HG02840 (cell line): ENCODE results near the gene MCTP1.
A peak's percentile ranks its signal among the peaks of the same experiment; 100 is the strongest.

Source experiments
- ATAC-seq: cut with Tn5 transposase; IDR thresholded peaks from one replicate; pipeline ENCODE4 v1.9.1; 2021; ENCODE audit warnings: mild to moderate bottlenecking, moderate library complexity, moderate number of reproducible peaks; ENCODE audit not compliant: unreplicated experiment, low FRiP score

Gene MCTP1

DNA sequence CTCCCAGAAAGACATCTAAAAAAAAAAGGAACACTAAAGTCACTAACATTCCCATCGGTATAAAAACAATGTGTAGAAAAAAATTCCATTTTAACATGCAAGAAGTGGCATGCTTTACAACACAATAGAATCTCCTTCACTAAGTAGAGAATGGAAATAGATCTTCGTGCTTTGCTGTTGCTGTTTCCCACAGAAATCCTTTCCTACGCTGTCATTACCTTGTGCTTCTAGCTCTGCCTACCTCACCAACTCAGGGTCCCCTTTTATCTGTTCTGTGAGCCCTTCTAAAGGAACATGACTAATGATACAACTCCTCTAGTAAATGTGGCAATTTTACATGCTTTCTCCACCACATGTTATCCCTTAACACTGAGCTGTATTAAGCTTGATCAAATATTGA, 202.9 kb downstream of the MCTP1 start:
- no peak for ATAC-seq

DNA sequence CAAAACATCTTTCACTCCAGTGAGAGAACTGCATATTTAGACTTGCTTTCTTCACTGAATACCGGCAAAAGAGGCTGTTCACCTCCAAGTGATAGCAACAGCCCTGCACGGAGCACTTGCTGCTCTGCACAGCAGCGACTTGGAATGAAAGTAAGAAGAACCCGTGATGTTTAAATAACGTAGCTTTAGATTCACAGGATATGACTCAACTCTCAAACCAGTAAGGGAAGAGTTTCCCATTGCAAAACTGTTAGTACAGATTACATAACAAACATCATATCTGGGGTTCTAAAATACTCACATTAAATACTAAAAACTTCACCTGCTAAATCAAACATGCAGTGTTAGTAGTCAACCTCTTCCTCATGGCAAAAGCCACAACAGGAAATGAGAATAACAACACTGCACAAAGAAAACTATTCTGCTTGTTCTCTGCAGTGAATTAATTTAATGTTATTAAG, 203.4 kb downstream of the MCTP1 start:
- ATAC-seq = peak; percentile 84

DNA sequence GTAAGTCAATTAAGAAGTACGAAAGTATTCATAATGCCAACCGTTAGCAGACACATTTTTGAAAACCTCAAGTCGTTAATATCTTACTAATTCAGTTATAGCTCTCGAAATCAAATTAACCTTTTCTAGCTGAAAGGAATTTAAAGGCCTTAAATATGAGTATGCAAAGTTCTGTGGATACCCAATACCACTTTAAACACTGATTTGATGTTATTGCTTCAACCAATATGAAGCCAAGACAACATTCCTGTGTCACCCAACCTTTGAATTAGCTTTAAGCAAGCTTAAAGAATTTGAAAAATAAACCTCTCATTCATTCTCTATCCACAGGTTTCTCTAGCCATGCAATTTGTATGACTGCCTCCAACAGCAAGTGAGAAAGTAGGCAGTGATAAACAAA, 204.5 kb downstream of the MCTP1 start:
- ATAC-seq = no peak

DNA sequence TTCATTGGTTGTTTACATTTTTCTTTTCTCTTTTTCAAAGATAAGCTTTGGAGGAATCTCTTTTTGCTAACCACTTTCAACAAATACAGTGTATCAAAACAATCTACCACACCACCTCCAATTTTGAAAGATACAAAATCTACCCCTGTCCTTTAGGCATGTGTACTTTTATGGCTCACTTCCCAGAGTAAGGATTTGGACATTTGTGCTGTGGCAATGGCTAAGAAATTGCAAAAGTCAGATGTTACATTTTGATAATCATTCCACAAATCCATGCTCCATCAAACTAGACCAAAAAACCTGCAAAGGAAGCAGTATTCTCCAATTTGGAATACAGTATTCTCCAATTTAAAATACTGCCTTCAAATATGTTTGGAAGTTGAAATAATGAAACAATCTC, 204.9 kb downstream of the MCTP1 start:
- ATAC-seq = no peak

DNA sequence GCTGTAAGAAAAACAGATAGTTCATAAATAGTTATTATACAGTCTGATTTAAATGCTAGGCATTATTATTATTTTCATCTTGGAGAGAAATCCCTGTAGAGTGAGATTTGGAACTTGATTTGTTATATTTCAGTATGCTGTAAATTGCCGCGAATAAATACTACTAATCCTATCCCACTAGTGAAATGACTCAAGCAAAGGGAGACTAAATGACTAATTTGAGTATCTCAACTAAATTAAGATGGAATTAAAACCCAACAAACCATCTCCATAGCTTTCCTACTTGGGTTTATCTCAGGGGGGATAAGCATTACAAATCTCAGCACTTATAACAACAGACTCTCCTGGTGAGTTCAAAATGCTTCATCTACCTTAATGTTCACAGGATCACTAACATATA, 206.0 kb downstream of the MCTP1 start:
- ATAC-seq = no peak

DNA sequence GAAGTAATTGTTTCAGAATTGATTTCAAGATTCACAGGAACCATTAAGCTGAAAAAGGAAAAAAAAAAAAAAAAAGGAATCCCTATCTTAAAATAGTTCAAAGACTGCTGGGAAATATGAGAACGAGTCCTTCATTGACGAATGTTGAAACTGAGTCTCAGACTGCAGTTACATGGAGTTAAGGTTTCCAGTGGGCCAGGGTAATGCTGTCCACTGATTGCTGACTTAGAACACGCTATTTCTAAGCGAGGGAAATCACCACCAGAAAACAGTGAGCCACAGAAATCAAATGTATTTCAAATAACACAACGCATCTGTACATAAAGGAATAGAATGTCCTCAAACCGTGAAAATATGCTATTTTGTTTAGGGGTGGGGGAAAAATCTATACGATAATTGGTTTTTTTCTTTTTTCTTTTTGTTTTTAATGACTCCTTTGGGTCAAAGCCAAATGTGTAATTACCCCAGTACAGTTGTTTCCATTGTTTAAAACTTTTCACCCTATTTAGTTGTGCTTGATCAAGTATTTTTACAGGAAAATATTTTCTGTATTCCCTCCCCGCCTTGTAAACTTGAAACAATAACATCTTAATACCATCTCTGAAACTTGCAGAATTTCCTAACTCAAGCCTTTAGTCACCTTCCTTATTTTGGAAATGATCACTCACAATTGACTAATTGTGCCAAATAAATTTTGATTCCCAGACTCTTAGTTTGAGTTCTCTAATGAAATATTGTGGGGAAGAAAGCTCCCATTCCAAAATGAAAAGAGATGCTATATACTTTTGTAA, 208.3 kb downstream of the MCTP1 start:
- ATAC-seq = no peak

DNA sequence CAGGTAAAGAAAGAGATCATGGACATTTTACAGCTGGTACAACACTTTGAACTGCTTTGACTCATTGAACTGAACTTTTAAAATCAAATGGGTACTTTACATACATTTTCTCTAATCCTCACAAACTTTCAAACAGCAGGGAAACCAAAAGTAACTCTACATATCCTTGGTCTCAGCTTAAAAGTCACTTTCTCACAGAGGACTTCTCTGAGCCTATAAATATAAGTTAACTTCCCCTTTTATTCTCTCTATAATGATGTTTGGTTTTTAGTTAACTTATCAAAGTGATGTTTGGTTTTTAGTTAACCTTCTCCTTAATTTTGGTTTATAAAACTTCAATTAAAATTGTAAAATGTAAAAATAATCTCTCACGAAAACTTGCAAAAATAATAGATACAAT, 209.8 kb downstream of the MCTP1 start:
- no peak for ATAC-seq

DNA sequence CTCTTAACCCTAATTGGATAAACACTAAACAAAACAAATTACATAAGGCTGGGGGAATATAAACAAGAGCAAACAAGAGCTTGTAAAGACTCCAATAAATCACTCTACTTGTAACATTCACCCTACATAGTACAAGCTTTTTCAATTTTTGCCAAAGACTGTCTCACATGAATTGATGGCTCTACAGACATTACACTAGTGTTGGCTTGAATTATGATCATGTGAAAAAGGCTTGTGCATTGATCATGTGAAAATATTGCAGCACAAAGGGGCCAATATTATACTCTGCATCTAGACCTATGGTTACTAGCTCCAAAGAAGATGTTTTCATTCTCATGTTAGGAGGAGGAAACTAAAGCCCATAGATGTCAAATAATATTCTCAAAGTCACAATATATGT, 212.6 kb downstream of the MCTP1 start:
- no peak for ATAC-seq

DNA sequence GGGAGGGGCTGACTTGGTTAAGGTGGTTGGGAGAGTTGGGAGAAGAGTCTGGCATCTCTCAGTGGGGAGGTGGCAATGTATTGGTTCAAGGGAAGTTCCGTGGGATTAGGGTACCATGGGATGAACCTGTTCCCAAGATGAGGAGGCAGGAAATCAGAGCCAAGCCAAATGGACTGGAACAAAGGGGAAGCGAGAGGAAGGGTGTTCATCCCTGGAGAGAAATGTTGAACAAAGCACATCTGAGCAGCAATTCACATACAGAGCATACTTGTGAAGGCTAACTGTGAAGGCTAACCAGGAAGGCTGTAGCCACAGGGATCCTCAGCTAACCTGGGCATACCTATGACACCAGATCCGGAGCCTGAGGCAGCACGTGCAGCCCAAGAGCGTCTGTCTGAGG, 214.0 kb downstream of the MCTP1 start:
- no peak for ATAC-seq

DNA sequence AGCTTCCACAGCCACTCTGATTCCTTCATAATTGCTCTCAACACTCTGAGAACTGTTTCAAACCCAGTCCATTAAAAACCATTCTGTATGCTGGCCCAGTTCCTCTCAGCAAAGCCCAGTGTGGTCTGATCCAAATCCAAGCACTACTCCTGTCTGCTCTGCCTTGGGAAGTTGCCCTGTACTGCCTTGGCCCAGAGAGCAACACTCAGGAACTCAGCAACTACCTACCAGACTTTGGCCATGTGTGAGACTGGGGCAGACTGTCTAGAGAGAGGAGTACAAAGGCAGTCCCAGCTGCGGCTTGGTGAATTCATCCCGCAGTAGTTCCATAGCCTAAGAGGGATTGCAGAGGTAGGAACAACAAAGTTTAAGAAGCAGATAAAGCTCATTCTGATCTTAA, 214.4 kb downstream of the MCTP1 start:
- no peak for ATAC-seq

DNA sequence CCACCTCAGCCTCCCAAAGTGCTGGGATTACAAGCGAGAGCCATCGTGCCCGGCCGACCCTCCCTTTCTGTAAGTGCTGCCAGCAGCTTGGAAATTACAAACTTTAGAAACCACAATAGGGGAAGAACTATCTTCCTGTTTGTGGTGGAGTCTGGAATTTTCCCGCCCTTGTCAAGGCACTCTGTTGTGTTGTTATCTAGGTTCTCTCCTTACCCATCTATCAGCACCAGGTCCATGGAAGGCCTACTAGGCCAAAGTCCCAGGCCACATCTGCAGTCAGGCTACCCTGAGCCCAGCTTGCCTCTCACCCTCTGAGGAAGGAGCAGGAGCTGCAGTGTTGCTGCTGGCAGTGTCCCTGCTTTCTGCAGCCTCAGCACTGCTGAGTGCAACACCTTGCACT, 214.9 kb downstream of the MCTP1 start:
- ATAC-seq = no peak

DNA sequence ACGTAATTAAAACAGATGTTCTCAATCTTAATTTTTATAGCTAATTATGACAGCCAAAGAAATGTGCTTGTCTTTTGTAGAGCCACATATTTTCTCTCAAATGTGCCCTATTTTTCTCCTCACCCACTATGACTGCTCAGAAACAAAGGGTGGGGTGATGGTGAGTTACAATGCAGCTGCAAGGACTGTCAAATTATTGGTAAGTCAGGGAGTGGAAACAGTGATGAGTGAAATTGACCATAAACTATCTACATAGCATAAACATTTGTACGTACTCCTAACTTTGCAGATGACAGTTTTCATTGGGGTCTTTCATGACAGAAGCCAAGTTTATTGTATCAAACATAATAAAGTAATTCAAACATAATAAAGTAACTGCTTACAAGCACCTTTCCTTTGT, 215.9 kb downstream of the MCTP1 start:
- no peak for ATAC-seq

DNA sequence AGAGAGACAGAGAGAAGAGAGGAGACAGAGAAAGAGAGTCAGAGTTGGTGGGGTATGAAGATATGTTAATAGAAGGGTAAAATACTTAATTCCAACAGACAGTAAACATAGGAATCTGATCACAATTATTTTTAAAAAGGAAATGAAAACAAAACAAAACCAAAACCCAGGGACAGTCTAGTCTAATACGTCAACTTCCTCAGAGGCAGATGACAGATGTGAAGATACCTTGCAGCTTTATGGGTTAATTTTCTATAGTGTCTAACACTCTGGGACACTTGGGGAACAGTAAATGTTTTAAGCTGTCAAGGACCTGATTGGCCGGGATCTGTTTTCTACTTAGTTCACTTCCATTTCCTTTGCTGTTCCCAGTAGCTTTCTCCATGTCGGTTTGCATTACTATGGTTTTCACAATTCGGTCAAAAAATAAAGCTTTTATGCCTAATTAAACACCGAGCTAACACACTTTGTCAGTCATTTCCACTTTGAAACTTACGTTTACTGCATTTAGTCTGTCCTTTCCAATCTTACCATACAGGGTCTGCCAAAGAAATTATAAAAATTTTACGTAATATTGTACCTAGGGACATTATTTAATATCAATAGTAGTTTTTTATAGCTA, 216.5 kb downstream of the MCTP1 start:
- no peak for ATAC-seq

DNA sequence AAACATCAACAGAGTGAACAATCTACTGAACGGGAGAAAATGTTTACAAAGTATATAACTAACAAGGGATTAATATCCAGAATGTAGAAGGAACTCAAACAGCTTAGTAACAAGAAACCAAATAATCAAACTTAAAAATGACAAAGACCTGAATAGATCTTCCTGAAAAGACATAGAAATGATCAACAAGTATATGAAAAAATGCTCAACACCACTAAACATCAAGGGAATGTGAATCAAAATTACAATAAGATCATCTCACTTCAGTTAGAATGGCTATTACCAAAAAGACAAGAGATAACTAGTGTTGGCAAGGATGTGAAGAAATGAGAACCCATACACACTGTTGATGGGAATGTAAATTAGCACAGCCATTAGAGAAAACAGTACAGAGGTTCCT, 218.8 kb downstream of the MCTP1 start:
- no peak for ATAC-seq

DNA sequence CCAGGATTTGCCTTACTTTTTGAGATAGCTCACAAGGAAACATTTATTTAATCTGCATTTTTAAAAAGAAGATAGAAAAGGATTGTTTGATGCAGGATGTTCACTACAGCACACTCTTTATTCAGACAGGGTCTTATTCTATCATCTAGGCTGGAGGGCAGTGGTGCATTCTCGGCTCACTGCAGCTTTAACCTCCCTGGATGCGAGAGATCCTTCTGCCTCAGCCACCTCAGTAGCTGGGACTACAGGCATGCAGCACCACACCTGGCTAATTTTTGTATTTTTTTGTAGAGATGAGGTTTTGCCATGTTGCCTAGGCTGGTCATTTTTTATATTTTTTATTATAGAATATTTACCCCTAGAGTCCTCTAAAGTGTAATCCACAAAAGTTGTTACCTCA, 221.4 kb downstream of the MCTP1 start:
- no peak for ATAC-seq

DNA sequence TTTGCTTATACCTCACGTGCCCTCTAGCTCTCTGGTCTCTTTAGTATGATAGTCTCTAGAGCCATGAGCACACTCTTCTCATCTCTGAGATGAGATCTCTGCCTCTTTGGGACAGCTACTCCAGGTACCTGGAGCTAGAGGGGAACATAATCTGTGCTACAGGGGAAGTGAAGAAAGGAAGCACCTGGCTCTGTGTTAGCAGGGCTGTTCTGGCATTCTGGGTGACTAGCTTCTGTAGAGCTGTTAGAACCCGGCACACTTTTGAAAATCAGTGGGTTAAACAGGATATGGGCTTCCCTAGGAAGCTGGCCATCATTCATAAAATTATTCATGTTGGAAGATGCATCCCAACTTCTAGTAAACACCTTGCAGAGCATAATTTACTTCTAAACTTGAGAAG, 224.8 kb downstream of the MCTP1 start:
- no peak for ATAC-seq

DNA sequence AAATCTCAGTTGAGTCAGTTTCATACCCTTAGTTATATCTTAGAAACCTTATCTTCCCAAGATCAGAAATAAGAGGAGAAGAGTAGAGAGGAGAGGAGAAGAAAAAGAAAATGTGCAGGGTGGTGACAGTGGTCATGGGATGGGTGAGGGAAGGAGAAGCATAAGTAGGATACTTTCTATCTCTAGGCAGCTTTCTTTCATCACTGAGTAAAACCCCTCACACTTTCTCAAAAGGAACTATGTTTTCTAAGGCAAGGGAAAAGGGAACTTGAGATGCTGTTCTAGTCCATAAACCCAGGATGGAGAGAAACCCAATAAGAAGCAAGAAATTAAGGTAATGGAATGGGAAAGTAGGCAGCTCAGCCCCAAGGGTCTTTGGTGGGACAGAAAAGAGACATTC, 225.3 kb downstream of the MCTP1 start:
- no peak for ATAC-seq

DNA sequence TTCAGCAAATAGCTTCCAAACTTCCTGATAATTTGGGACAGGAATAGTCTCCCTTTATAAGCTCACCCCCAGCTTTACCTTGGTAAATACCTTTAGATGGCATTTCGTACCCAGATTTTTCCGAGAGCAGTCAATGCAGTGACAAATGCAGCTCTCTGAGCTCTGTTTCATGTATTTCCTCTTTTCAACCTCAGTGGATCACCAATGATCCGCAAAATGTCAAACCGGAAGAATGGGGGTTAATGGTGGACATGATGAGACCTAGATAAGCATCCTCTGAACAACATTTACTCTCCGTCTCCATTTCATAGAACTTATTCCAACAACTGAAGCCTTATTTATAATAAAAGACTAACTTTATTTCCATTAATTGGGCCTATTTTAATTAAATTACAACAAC, 227.3 kb downstream of the MCTP1 start:
- no peak for ATAC-seq

DNA sequence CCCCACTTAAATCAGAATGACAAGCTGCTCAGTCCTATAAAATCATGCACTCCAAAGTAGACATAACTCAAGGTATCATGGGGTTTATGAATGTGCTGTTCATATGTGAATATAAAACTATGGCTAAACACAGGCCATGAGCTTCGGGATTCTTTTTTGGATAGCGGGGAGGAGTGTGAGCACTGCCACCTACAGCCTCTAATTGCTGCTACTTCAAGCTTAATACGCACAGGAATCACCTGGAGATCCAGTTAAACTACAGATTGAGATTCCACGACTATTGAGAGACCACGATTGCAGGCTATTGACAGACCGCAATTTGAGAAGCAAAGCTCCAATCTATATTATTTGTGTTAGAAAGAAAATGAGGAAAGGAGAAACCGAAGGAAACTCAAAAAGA, 231.6 kb downstream of the MCTP1 start:
- ATAC-seq = no peak

DNA sequence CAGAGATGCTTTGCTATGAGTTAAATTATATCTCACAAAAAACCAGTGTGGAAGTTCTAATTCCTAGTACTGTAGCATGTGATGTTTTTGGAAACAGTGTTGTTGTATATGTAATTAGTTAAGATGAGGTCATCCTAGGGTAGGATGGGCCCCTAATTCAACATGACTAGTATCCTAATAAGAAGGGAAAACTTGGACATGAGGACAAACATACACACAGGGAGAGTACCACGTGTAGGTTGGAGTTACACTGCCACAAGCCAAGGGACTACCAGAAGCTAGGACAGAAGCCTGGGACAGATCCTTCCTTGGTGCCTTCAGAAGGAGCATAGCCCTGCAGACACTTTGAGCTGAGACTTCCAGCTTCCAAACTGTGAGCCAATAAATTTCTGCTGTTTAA, 234.2 kb downstream of the MCTP1 start:
- no peak for ATAC-seq

DNA sequence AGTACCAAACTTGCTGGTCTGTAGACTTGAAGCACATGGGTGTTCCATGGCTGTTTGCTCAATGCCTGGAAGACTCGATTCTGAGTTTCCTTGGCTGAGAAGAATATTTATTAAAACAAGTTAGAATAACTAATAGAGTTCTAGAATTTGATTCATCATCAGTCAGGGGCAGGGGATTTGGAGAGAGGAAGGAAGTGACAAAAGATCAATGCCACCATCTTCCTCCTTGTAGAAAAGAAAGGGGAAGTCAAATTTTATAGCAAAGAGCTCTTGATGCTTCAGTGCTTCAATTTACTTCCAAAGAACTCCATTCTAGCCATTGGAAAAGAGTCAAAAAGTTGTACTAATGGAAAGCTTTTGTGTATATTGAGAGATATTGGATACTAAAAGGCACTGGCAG, 236.3 kb downstream of the MCTP1 start:
- ATAC-seq = no peak
